ENCODE measurements around the gene NAT8.

DNA sequence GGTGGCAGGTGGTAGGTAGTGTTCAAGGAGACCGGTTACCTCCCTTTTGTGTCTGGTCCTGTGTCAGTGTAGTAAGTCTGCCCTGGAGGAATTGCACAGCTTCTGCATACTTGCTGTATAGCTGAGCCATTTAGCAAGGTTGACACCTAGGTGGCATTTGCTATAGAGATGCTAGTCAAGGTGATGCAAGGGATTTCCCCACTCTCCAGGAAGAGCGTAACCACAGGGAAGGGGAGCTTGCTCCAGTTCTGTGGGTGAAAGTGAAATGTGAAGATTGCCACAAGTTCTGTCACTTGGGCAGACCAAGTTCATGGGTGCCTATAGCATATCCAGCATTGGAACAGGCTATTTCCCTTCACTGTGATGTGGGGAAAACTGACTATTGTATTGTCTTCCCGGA is 28.1 kb downstream of the NAT8 start:
- no peak for TF ChIP-seq POLR2A (IDR thresholded peaks at IDR 0.05; ENCODE audit: low read depth, low read length)
- TF ChIP-seq TAF1 (IDR thresholded peaks at IDR 0.05; ENCODE audit: borderline replicate concordance, low read depth, low read length): no peak
- no peak for TF ChIP-seq POLR2AphosphoS5 (IDR thresholded peaks at IDR 0.05; ENCODE audit: low read depth, low read length)

Measured in GM12892 (cell line).